ENCODE data around the gene KCNIP1. TPM values are rescaled to one million over a fixed set of nuclear protein-coding genes. Genes with fewer than 3 reads are reported as not detected.
A peak's percentile ranks its signal among the peaks of the same experiment; 100 is the strongest.

KCNIP1 gene
- total RNA-seq, 1 donor from 2014 or later = 47.8 TPM

- no peak for DNase-seq (ENCODE audit: low read depth in 2 of 2)
Observed at GRCh38 chr5:170771496-170771895, 267.7 kb downstream of the KCNIP1 start.

GRCh38 chr5:170773024-170773985, 269.5 kb downstream of the KCNIP1 start:
- DNase-seq (ENCODE audit: low read depth in 2 of 2) = no peak

- no peak for DNase-seq (ENCODE audit: low read depth in 2 of 2)
Observed at GRCh38 chr5:170774831-170775230, 271.0 kb downstream of the KCNIP1 start.

GRCh38 chr5:170781946-170782345, 278.1 kb downstream of the KCNIP1 start:
- DNase-seq (ENCODE audit: low read depth in 2 of 2) = no peak

GRCh38 chr5:170782438-170782837, 278.6 kb downstream of the KCNIP1 start:
- peak; percentile 17 to 75 for DNase-seq (ENCODE audit: low read depth in 2 of 2)

GRCh38 chr5:170783498-170784247, 279.9 kb downstream of the KCNIP1 start, which contains the start of gene GABRP:
Gene GABRP (plus strand): TSS chr5:170783725. CDS start chr5:170788616, 4,891 bp downstream.
- DNase-seq (ENCODE audit: low read depth in 2 of 2) = no peak

GRCh38 chr5:170785416-170785815, 281.6 kb downstream of the KCNIP1 start:
- no peak for DNase-seq (ENCODE audit: low read depth in 2 of 2)

Other genes with a start within 250 kb of the KCNIP1 start
- 0.20 and 0.22 TPM in 2 replicates for gene LCP2, start 206.2 kb upstream of the KCNIP1 start, total RNA-seq
- not detected in 2 replicates for gene KCNMB1, start 114.7 kb upstream of the KCNIP1 start, total RNA-seq

Data from lung microvascular endothelial cell (primary cell).